HFFc6 (cell line): ENCODE data around the gene WDR7. TPM values are rescaled to one million over a fixed set of nuclear protein-coding genes. Genes with fewer than 3 reads are reported as not detected.

ENCODE experiments used
- DNase-seq: peaks from one replicate; pipeline ENCODE4 v3.0.0-alpha.2; 2018
- H3K27ac Mint-ChIP-seq: 2 replicates; pipeline ENCODE4 v1.8.0; 2020; ENCODE audit warnings: mild to moderate bottlenecking, mixed read lengths
- H3K27me3 Mint-ChIP-seq: 2 replicates; pipeline ENCODE4 v1.8.0; 2021; ENCODE audit warnings: mild to moderate bottlenecking, moderate library complexity, mixed read lengths; ENCODE audit not compliant: insufficient read depth
- H3K36me3 Mint-ChIP-seq: 2 replicates; pipeline ENCODE4 v1.8.0; 2021; ENCODE audit warnings: low read depth, mixed read lengths
- H3K4me1 Mint-ChIP-seq: 2 replicates; pipeline ENCODE4 v1.8.0; 2020; ENCODE audit warnings: low read depth, mixed read lengths
- H3K4me3 Mint-ChIP-seq: 2 replicates; pipeline ENCODE4 v1.8.0; 2020; ENCODE audit warnings: mild to moderate bottlenecking, moderate library complexity, mixed read lengths
- H3K9me3 Mint-ChIP-seq: 2 replicates; pipeline ENCODE4 v1.8.0; 2020; ENCODE audit warnings: mild to moderate bottlenecking, mixed read lengths
- total RNA-seq, 6 experiments: library from RNA; stranded (reverse); fragmentation: NEBNext Ultra II Directional; extraction: Animal tissue kit (Norgen Biotek cat#: 25700); gene quantifications; 2 replicates in 1 of 6; 3 replicates in 5 of 6; pipeline ENCODE4 v1.2.3, GENCODE V29; 2021
- TF ChIP-seq, protein P1 (sequence below): fragments of 200-600 bp; sonication (generic); IDR thresholded peaks from 2 replicates; pipeline ENCODE4 v1.5.0; 2021; ENCODE audit warnings: antibody characterized with exemption, mild to moderate bottlenecking

The WDR7 gene
- total RNA-seq, 6 experiments from 2014 or later, result 14.0 to 19.7 (median 16.6) TPM

GRCh38 chr18:57077005-57077765, 426.0 kb downstream of the WDR7 start:
- no peaks in the 10 kb centered on the region; the same call in 1 of the 2 replicates for H3K9me3 Mint-ChIP-seq
- no peak overlapping the region for H3K27ac Mint-ChIP-seq
- no peaks in the 10 kb centered on the region for H3K4me1 Mint-ChIP-seq
- DNase-seq, result no peak
- H3K36me3 Mint-ChIP-seq, result no peaks in the 10 kb centered on the region
- TF ChIP-seq, protein P1, sequence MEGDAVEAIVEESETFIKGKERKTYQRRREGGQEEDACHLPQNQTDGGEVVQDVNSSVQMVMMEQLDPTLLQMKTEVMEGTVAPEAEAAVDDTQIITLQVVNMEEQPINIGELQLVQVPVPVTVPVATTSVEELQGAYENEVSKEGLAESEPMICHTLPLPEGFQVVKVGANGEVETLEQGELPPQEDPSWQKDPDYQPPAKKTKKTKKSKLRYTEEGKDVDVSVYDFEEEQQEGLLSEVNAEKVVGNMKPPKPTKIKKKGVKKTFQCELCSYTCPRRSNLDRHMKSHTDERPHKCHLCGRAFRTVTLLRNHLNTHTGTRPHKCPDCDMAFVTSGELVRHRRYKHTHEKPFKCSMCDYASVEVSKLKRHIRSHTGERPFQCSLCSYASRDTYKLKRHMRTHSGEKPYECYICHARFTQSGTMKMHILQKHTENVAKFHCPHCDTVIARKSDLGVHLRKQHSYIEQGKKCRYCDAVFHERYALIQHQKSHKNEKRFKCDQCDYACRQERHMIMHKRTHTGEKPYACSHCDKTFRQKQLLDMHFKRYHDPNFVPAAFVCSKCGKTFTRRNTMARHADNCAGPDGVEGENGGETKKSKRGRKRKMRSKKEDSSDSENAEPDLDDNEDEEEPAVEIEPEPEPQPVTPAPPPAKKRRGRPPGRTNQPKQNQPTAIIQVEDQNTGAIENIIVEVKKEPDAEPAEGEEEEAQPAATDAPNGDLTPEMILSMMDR, result no peak
- no peak overlapping the region for H3K4me3 Mint-ChIP-seq
- peaks cover 17% of the 10 kb centered on the region for H3K27me3 Mint-ChIP-seq

- Mint-ChIP-seq H3K9me3 (no peaks in the 10 kb centered on the region; the same call in 1 of the 2 replicates), H3K4me3 (no peak overlapping the region), H3K4me1 (no peaks in the 10 kb centered on the region), H3K27ac (no peak overlapping the region), H3K36me3 (no peaks in the 10 kb centered on the region), H3K27me3 (peaks cover 17% of the 10 kb centered on the region)
- DNase-seq, result no peak
- TF ChIP-seq, protein P1, result no peak
These were observed 426.8 kb downstream of the WDR7 start for GRCh38 chr18:57077786-57078552.

DNA sequence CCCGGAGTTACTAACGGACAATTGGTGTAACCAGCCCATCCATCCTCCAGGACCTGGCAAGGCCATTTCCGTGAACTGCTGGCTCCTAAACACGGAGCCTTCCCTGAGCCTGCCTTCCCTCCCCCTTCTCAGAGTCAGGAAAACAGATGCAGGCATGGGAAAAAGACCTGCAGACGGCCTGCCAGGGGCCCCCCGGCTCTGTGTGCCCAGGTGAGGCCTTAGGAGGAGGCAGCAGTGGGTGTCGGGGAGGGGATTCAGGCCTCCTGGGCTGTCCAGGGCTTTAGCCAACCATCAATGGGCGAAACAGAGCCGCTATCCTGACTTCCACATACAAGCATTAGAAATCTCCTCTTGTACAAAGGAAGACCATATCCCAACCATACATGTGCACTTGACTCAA, 427.5 kb downstream of the WDR7 start:
- H3K36me3 Mint-ChIP-seq, result no peaks in the 10 kb centered on the region
- TF ChIP-seq, protein P1, result no peak
- no peak for DNase-seq
- H3K27ac Mint-ChIP-seq, result no peak overlapping the region
- no peaks in the 10 kb centered on the region; the same call in 1 of the 2 replicates for H3K9me3 Mint-ChIP-seq
- H3K4me3 Mint-ChIP-seq, result no peak overlapping the region
- H3K4me1 Mint-ChIP-seq, result no peaks in the 10 kb centered on the region
- H3K27me3 Mint-ChIP-seq, result peaks cover 16% of the 10 kb centered on the region

DNA sequence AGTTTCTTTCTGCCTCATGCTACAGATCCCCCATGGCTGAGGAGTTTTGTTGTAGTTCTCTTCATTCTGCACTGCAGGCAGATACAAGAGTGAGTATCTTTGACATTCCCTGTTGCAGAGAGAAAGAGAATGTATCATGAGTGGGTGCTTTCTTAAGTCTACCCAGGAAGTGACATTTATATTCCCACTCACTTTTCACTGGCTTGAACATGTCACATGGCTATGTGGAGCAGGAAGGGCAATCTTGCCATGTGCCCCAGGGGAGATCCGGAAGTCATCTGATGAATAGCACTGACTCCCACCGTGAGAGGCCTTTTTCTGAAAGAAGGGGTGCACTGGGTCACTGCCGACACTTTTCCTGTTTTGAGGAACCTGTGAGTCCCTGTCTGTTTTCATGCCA, 429.3 kb downstream of the WDR7 start:
- DNase-seq, result no peak
- TF ChIP-seq, protein P1, result no peak
- Mint-ChIP-seq H3K27ac (no peak overlapping the region), H3K9me3 (no peaks in the 10 kb centered on the region; the same call in 1 of the 2 replicates), H3K36me3 (no peaks in the 10 kb centered on the region), H3K4me3 (no peak overlapping the region), H3K27me3 (peaks cover 5% of the 10 kb centered on the region), H3K4me1 (peaks cover 10% of the 10 kb centered on the region)

- Mint-ChIP-seq H3K9me3 (no peaks in the 10 kb centered on the region; the same call in 1 of the 2 replicates), H3K27me3 (peaks cover 8% of the 10 kb centered on the region), H3K4me1 (peaks cover 10% of the 10 kb centered on the region), H3K36me3 (no peaks in the 10 kb centered on the region), H3K4me3 (no peak overlapping the region), H3K27ac (no peak overlapping the region)
- no peak for DNase-seq
- TF ChIP-seq, protein P1, result no peak
These were observed 430.7 kb downstream of the WDR7 start for GRCh38 chr18:57081899-57082298.
